ENCODE results near the gene SLC25A6. TPM values are rescaled to one million over a fixed set of nuclear protein-coding genes. Genes with fewer than 3 reads are reported as not detected.

Gene SLC25A6
- polyA plus RNA-seq, 1 donor from 2014 or later, result 184 TPM

GRCh38 chrX:1412551-1413161 lies 20.7 kb upstream of the SLC25A6 start:
- Histone ChIP-seq H3K27me3 (ENCODE audit: insufficient read depth, low read depth, low read length) (no peaks in the 10 kb centered on the region), H4K20me1 (ENCODE audit: insufficient read depth) (no peaks in the 10 kb centered on the region), H2AFZ (ENCODE audit: low read depth, low read length) (no peak overlapping the region), H3K4me3 (ENCODE audit: low read length) (no peak overlapping the region), H3F3A (ENCODE audit: insufficient read depth, low read length, poor library complexity, severe bottlenecking) (no peaks in the 10 kb centered on the region), H3K4me2 (ENCODE audit: low read length) (no peak overlapping the region), H3K36me3 (ENCODE audit: insufficient read depth, low read length) (no peaks in the 10 kb centered on the region), H3K79me2 (replicated peaks; ENCODE audit: insufficient read depth, low read length) (no peaks in the 10 kb centered on the region), H3K9me3 (ENCODE audit: low read length) (no peaks in the 10 kb centered on the region), H3K9ac (ENCODE audit: low read length) (no peak overlapping the region), H3K27ac (ENCODE audit: low read length) (no peak overlapping the region), H3K9me2 (ENCODE audit: insufficient read depth, low read length) (no peaks in the 10 kb centered on the region)
- no peak for TF ChIP-seq POLR2AphosphoS5 (IDR thresholded peaks at IDR 0.05)
- TF ChIP-seq EP300 (conservative IDR thresholded peaks at IDR 0.05; ENCODE audit: poor library complexity, severe bottlenecking), result no peak
- no peak for TF ChIP-seq SMC3 (conservative IDR thresholded peaks at IDR 0.05; ENCODE audit: poor library complexity)
- TF ChIP-seq CTCF (IDR thresholded peaks at IDR 0.05; ENCODE audit: poor library complexity, severe bottlenecking), result no peak
- TF ChIP-seq REST (IDR thresholded peaks at IDR 0.05; ENCODE audit: borderline replicate concordance), result no peak
- no peak for TF ChIP-seq MXI1 (conservative IDR thresholded peaks at IDR 0.05; ENCODE audit: poor library complexity, severe bottlenecking)
- TF ChIP-seq RAD21 (conservative IDR thresholded peaks at IDR 0.05), result no peak

DNA sequence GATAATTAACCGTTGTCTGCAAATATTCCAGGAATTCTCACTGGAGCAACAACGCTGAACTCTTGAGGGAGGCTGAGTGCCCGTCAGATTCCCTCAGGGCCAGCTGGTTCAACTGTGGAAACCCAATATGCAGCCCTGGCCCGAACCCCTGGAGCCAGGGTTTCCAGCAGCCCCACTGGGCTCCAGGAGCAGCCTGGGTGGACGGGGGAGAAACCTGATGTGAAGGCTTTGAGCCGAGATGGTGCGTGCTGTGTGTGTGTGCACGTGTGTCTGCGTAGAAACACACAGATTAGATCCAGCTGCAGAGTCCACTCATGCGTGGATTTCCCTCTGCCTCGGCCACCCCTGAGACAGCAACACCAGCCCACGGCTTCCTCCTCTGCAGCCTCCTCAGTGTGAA lies 19.4 kb upstream of the SLC25A6 start:
- TF ChIP-seq MXI1 (conservative IDR thresholded peaks at IDR 0.05; ENCODE audit: poor library complexity, severe bottlenecking) (no peak), TAF1 (IDR thresholded peaks at IDR 0.05; ENCODE audit: low read depth) (no peak), SMC3 (conservative IDR thresholded peaks at IDR 0.05; ENCODE audit: poor library complexity) (no peak), EZH2 (IDR thresholded peaks at IDR 0.05; ENCODE audit: borderline replicate concordance, insufficient read depth, low read length, poor library complexity, severe bottlenecking) (no peak), REST (IDR thresholded peaks at IDR 0.05; ENCODE audit: borderline replicate concordance) (no peak), POLR2AphosphoS5 (IDR thresholded peaks at IDR 0.05) (no peak), CTCF (IDR thresholded peaks at IDR 0.05; ENCODE audit: poor library complexity, severe bottlenecking) (no peak), RAD21 (conservative IDR thresholded peaks at IDR 0.05) (no peak), EP300 (conservative IDR thresholded peaks at IDR 0.05; ENCODE audit: poor library complexity, severe bottlenecking) (no peak)
- Histone ChIP-seq H3F3A (ENCODE audit: insufficient read depth, low read length, poor library complexity, severe bottlenecking) (no peaks in the 10 kb centered on the region), H3K4me2 (ENCODE audit: low read length) (no peak overlapping the region), H3K4me3 (ENCODE audit: low read length) (no peak overlapping the region), H3K9me3 (ENCODE audit: low read length) (no peaks in the 10 kb centered on the region), H3K79me2 (replicated peaks; ENCODE audit: insufficient read depth, low read length) (no peaks in the 10 kb centered on the region), H4K20me1 (ENCODE audit: insufficient read depth) (no peaks in the 10 kb centered on the region), H3K27me3 (ENCODE audit: insufficient read depth, low read depth, low read length) (no peaks in the 10 kb centered on the region), H3K27ac (ENCODE audit: low read length) (no peak overlapping the region), H3K9ac (ENCODE audit: low read length) (no peak overlapping the region), H3K36me3 (ENCODE audit: insufficient read depth, low read length) (peaks cover 6% of the 10 kb centered on the region), H2AFZ (ENCODE audit: low read depth, low read length) (no peak overlapping the region), H3K9me2 (ENCODE audit: insufficient read depth, low read length) (no peaks in the 10 kb centered on the region)
